Mucosa of descending colon (tissue), 3 donors: Measurements from ENCODE around the gene TMEM164. TPM values are rescaled to one million over a fixed set of nuclear protein-coding genes. Genes with fewer than 3 reads are reported as not detected.

Experiments used
- ATAC-seq: fragments of 200-7000 bp; cut with Tn5 transposase; one replicate; pipeline ENCODE4 v1.9.1; 2020; ENCODE audit warnings: mild to moderate bottlenecking, moderate library complexity
- DNase-seq, 3 donors: peaks; one replicate each; pipeline ENCODE4 v3.0.0-alpha.2; 2020
- H3K36me3 ChIP-seq: fragments of 200-600 bp; one replicate; pipeline ENCODE4 v1.8.0; 2021; ENCODE audit warnings: low read depth, mild to moderate bottlenecking
- H3K4me1 ChIP-seq: fragments of 200-600 bp; one replicate; pipeline ENCODE4 v1.8.0; 2021; ENCODE audit warnings: low read depth, mild to moderate bottlenecking
- H3K4me3 ChIP-seq: fragments of 200-600 bp; one replicate; pipeline ENCODE4 v1.8.0; 2021; ENCODE audit warnings: mild to moderate bottlenecking
- H3K9me3 ChIP-seq: fragments of 200-600 bp; one replicate; pipeline ENCODE4 v1.8.0; 2021; ENCODE audit warnings: mild to moderate bottlenecking
- intact Hi-C, 2 donors: fragments of 100-400 bp; cut with DNase I in 1 of 2; cut with micrococcal nuclease in 1 of 2; formaldehyde crosslinking; loops; one replicate each; pipeline versions ENCODE4 v1.11.0 to v1.11.1; 2022; cut with DNase I, micrococcal nuclease
- total RNA-seq, 3 donors: library from RNA; stranded (reverse); fragmentation: NEBNext Ultra II Directional in 2 of 3; extraction: Animal tissue kit (Norgen Biotek cat#: 25700) in 2 of 3; gene quantifications; one replicate each; pipeline versions ENCODE4 v1.2.1 to v1.2.4, GENCODE V29; 2021 to 2023
- TF ChIP-seq, protein P1 (sequence below): fragments of 200-600 bp; IDR thresholded peaks from one replicate; pipeline ENCODE4 v1.8.0; 2022; ENCODE audit warnings: antibody characterized with exemption, mild to moderate bottlenecking
- donor health status: DM: no; HTN: no; CAD: no; lungs with moderate emphysema.
- donor health status: DM: no; HTN: no; CAD: no.
- donor health status: DM: no; HTN: yes; CAD: no.

Gene TMEM164
- total RNA-seq, 3 donors from 2014 or later, result 58.6 to 103 (median 95.4) TPM

DNA sequence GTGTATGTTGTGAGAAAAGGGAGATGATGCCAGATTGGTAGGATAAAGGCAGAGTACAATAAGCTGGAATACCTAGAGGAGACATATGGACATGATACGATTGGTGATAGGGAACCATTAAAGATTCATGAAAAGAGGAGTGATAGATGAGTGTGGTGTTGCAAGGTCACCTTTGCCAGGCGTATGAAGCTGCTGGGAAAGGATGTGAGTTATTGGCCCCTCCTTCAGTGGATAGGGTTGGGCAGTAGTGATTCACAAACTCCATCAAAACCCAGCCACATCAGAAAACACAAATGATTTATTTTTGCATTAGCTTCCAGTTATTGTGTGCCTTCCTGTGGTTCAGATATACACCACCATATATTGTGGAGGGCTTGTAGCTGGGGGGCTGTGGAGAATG lies 34.3 kb downstream of the TMEM164 start:
- Histone ChIP-seq H3K9me3 (no peaks in the 10 kb centered on the region), H3K4me3 (no peak overlapping the region), H3K36me3 (no peaks in the 10 kb centered on the region), H3K4me1 (no peaks in the 10 kb centered on the region)
- DNase-seq (no peak), ATAC-seq (peak; percentile 60)
- intact Hi-C loops, result no loop called here
- TF ChIP-seq, protein P1, sequence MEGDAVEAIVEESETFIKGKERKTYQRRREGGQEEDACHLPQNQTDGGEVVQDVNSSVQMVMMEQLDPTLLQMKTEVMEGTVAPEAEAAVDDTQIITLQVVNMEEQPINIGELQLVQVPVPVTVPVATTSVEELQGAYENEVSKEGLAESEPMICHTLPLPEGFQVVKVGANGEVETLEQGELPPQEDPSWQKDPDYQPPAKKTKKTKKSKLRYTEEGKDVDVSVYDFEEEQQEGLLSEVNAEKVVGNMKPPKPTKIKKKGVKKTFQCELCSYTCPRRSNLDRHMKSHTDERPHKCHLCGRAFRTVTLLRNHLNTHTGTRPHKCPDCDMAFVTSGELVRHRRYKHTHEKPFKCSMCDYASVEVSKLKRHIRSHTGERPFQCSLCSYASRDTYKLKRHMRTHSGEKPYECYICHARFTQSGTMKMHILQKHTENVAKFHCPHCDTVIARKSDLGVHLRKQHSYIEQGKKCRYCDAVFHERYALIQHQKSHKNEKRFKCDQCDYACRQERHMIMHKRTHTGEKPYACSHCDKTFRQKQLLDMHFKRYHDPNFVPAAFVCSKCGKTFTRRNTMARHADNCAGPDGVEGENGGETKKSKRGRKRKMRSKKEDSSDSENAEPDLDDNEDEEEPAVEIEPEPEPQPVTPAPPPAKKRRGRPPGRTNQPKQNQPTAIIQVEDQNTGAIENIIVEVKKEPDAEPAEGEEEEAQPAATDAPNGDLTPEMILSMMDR, result no peak

DNA sequence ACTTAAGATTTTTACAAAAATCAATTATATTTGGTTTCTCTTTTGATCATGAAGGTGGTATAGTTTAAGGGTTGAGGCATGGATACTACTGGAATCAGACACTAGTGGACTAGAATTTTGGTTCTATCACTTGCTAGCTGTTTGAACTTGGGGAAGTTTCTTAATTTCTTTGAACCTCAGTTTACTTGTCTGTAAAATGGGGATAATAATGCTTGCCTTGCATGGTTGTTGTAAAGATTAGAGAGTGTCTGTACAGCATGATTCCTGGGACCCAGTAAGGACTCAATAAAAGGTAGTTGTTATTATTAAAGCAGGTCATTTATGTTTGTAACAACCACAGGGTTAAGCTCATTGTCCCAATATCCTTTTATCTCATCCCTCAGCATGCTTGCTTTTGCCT lies 36.0 kb downstream of the TMEM164 start:
- H3K4me1 ChIP-seq, result no peaks in the 10 kb centered on the region
- no peaks in the 10 kb centered on the region for H3K9me3 ChIP-seq
- TF ChIP-seq, protein P1, result no peak
- DNase-seq, result no peak
- intact Hi-C loops, result no loop called here
- no peaks in the 10 kb centered on the region for H3K36me3 ChIP-seq
- no peak for ATAC-seq
- no peak overlapping the region for H3K4me3 ChIP-seq

DNA sequence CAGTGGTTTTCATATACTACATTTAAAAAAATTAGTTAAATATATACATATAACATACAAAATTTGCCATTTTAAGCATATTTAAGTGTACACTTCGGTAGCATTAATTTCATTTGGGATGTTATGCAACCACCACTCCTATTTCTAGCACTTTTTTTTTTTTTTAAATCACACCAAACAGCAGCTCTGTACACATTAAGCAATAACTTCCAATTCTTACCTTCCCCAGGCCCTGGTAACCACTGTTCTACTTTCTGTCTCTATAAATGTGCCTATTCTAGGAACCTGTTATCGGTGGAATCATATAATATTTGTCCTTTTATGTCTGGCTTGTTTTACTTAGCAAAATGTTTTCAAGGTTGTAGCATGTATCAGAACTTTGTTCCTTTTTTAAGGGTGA lies 39.1 kb downstream of the TMEM164 start:
- H3K4me1 ChIP-seq, result no peaks in the 10 kb centered on the region
- ATAC-seq (no peak), DNase-seq (no peak)
- no peak overlapping the region for H3K4me3 ChIP-seq
- no peaks in the 10 kb centered on the region for H3K36me3 ChIP-seq
- intact Hi-C loops, result no loop called here
- TF ChIP-seq, protein P1, result no peak
- H3K9me3 ChIP-seq, result no peaks in the 10 kb centered on the region

DNA sequence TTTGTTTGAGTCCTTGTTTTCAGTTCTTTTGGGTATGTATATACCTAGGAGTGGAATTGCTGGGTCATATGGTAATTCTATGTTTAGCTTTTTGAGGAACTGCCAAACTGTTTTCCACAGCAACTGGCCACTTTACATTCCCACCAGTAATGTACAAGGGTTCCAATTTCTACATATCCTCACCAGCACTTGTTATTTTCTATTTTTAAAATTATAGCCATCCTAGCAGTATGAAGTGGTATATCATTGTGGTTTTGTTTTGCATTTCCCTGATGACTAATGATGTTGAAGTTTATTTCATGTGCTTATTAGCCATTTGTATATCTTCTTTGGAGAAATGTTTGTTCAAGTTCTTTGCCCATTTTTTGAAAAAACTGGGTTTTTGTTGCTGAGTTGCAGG lies 39.6 kb downstream of the TMEM164 start:
- Histone ChIP-seq H3K4me3 (no peak overlapping the region), H3K4me1 (no peaks in the 10 kb centered on the region), H3K9me3 (no peaks in the 10 kb centered on the region), H3K36me3 (no peaks in the 10 kb centered on the region)
- TF ChIP-seq, protein P1, result no peak
- ATAC-seq (no peak), DNase-seq (no peak)
- intact Hi-C loops, result no loop called here

DNA sequence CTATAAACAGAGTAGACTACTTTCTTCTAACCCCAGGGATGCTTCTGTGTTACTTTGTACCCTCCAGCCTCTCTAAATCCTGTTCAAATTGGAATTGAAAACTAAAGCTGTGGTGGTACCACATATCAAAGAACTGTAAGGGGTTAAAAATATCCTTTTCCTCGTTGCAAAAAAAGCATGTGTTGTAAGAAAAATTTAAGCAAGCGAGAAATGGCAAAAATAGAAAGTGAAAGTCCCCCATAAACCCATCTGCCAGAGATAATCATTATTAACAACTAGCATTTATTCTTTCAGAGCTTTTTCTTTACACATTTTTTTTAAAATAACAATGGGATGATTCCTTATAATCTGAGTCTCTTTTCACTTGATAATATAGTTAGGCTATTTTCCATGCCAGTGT lies 40.6 kb downstream of the TMEM164 start:
- DNase-seq (no peak), ATAC-seq (no peak)
- TF ChIP-seq, protein P1, result no peak
- Histone ChIP-seq H3K4me3 (no peak overlapping the region), H3K4me1 (no peaks in the 10 kb centered on the region), H3K9me3 (no peaks in the 10 kb centered on the region), H3K36me3 (no peaks in the 10 kb centered on the region)
- intact Hi-C loops, result no loop called here
